ENCODE results near the gene DAP.
"Not testable (repeated sequence)": the region's sequence is repeated elsewhere in the genome, so short reads cannot be mapped to it uniquely, and the experiment has no call there.

Gene DAP

DNA sequence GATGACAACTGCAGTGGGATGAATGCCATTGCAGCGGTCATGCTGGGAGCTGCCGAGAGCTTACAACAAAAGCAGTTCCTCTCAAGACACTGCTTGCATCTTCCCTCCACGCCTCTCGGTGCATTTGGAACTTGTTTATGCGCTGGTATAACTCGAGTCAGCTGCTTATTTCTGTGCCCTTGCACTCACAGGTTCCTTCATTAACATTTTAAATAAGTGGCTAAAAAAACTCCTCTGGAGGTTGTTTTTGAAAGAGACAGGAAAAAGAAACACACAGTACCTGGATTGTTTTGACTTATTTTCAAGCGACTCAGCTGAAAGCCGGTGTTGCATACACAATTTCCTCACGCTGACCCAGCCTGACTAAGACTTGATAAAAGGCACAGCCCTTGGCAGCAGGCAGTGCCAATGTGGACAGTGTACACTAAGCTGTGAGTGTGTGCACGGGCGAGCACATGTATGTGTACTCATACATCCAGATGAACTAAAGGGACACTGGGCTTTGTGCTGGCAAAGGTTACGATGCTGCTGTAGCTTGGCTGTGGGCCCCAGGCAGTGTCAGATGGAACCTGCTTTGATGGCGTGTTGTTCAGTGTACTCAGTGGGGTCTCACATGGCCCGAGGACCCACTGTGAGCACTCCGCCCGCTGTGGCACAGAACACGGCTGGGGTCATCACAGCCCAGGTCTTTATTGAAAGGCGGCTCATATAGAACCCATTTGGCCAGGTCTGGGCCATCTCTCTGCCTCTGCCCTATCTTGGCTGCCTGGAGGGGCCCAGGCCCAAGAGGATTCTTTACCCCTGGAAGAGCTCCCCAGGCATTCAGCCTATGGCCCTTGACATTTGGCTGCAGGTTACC lies 104.8 kb downstream of the DAP start:
- no peak for DNase-seq (ENCODE audit: low read depth in 1 of 2, low spot score in 1 of 2)

DNA sequence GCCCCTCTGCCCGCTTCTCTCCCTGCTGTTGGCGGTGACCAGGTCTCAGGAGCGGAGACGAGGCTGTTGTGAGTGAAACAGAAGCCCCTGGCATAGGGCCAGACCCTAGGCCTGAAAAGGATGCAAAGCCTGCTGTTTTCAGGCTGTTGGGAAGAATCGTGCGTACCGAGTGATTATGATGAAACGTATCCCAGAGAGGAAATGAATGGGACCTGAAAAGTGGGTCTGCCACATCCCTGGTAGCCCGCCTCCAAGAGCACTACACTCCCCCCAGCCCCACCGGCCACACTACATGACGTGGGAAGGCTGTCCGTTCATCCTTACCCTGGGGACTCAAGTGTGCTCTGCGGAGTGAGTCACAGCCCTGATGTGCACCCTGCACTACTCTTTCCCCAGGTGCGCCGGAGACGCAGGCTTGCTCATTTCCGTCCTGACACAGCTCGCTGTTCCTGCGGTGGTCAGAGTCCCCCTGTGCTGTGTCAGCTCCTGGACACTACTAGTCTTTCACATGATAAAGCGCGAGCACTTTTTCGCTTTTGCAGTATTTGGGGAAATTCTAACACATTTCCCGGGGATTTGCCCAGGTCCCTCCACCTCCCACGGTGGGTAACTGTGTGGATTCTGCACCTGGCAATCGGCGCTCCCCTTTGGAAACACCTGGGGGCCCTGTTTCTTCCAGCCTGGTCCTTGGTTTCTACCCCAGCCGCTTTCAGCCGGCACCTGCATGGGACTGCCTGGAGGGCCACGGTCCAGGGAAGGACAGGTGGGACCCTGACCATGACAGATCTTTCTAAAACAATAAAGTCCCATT lies 105.7 kb downstream of the DAP start:
- no peak for DNase-seq (ENCODE audit: low read depth in 1 of 2, low spot score in 1 of 2)

DNA sequence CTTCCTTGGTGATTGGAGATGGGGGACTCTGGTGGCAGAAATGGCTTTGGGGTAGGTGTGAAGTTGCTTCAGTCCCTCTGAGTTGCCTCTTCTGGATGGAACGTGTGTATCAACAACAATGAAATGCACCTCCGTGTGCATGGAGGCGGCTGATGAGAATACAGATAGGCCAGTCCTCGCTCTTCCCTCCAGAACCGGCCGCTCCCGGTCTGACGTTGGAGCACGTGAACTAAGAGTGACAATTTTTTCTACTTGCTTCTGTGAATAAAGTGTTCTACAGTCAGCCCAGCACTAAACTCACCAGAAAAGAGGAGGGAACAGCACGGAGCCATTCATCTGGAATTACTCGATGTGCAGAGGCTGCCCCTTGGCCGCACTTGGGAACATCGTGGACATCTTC lies 106.5 kb downstream of the DAP start:
- DNase-seq (ENCODE audit: low read depth in 1 of 2, low spot score in 1 of 2), result no peak

DNA sequence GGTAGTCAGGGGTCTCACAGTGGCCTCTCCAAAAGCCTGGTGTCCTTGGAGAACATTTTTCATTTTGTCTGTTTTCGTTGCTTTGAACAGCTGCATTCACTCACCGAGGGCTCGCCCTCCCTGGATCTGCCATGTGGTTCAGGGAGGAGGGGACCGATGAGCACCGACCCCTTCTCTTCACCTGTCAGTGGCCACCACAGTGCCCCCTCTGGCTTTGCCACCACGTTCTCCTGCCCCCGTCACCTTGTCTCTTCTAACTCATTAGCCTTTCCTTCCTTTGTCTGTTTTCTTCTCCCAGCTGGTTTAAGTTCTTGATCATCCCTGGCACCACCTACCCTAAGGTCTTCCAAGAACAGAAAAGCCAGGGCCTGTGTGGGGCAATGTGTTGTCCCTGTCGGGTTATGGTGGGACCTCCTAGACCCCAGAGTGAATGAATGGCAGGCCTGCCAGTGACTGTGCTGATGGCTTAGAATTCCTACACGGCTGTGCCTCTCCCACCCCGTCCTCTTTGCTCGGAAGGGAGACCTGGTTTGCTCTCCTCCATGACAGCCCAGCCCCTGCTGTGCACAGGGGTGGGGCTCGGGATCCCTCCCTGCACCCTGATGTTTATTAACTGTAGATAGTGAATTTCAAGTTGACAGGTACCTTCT lies 107.2 kb downstream of the DAP start:
- no peak for DNase-seq (ENCODE audit: low read depth in 1 of 2, low spot score in 1 of 2)

DNA sequence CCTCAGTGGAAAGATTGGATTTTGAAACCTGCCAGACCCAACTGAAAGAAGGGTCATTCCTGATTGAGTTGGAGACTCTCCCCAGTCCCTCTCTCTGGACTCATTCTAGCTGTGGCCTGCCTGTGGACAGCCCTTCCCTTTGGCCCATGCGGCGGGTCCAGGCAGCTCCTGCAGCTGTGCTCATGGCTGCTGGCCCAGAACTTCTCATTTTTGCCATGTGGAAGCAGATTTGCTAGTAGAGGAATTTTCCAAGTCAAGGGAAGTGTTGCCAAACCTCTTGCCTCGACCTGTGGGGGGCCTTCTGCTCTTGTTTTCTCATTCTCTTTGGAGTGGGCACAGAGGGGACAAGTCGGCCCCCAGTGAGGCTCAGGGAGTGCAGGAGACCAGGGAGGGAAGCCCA lies 108.0 kb downstream of the DAP start:
- no peak for DNase-seq (ENCODE audit: low read depth in 1 of 2, low spot score in 1 of 2)

DNA sequence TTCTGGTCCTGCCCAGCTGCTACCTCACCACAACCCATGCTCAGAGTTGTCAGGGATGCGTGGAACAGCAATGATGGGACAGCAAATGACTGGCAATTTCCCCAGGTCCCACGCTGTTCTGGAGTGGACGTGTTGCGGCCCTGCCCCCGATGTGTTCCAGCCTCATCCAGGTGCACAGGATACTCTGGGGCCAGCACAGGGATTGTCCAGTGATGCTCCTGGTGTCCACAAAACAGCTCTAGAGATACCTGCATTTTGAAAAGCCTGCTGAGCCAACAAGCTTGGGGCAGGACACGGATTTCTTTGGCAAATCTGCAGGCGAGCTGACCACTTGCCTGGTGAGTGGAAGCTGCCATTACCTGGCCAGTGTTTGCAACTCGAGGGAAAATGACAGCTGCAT lies 108.4 kb downstream of the DAP start:
- no peak for DNase-seq (ENCODE audit: low read depth in 1 of 2, low spot score in 1 of 2)

DNA sequence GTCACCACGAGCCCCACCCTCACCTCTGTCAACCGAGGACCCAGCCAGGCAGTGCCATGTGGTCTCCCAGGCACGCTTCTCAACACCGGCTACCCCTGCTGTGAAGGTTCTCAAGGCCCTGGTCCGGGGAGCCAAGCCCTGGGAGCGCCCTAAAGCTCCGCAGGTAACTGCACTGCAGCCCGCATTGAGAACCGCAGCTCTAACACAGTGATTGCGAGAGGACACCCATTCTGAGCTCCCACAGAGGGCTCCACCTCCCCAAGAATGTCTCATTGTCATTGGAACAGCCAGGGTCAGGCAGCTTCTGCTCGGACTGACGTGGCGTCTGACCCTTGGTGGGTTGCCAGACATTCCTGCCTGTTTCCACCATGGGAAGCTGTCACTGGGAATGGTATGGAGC lies 108.9 kb downstream of the DAP start:
- no peak for DNase-seq (ENCODE audit: low read depth in 1 of 2, low spot score in 1 of 2)

DNA sequence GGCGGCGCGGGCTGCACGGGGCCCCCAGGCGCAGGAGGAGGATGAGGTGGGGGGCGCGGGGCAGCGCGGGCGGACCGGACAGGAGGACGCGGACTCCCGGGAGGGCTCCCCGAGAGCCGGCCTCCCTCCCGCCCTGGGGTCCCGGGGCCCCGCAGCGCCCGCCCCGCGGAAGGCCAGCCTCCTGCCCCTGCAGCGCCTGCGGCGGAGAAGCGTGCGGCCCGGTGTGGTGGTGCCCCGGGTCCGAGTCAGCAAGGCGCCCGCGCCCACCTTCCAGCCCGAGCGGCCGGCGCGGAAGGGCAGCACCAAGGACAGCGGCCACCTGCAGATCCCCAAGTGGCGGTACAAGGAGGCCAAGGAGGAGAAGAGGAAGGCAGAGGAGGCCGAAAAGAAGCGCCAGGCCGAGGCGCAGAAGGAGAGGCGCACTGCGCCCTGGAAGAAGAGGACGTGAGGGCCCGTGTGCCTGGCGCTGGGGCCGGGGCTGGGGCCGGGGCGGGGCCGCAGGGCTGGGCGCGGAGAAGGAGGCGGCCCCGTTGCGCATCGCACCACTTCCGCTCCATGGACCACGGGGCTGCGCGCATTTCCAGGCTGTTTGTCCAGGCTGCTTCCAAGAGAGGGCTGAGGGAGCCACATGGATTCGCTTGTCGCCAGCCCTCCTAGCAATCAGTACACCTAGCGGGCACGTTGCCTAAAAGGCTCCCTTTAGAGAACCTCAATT lies 111.2 kb downstream of the DAP start:
- DNase-seq (ENCODE audit: low read depth in 1 of 2, low spot score in 1 of 2), result no peak

DNA sequence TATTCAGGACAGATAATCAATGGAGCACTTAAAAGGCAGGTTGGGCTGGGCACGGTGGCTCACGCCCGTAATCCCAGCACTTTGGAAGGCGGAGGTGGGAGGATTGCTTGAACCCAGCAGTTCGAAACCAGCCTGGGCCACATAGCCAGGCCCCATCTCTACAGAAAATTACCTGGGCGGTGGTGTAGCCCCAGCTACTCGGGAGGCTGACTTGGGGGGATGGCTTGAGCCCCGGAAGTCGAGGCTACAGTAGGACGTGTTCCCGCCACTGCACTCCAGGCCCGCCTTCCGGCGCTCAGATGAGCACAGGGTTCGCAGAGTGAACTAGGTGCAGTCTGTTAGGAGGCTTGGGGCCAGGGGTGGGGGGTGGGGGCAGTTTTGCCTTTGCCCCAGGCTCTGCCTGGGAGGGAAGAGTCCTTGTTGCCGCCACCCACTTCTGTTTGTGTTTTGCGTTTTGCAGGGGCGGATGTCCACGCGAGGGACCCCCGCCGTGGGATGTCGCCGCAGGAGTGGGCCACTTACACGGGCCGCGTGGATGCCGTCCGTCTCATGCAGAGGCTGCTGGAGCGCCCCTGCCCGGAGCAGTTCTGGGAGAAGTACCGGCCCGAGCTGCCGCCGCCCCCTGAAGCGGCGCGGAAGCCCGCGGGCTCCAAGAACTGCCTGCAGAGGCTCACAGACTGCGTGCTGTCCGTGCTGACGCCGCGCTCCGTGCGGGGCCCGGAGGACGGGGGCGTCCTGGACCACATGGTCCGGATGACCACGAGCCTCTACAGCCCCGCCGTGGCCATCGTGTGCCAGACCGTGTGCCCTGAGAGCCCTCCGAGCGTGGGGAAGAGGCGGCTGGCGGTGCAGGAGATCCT lies 112.0 kb downstream of the DAP start:
- no peak for DNase-seq (ENCODE audit: low read depth in 1 of 2, low spot score in 1 of 2)

DNA sequence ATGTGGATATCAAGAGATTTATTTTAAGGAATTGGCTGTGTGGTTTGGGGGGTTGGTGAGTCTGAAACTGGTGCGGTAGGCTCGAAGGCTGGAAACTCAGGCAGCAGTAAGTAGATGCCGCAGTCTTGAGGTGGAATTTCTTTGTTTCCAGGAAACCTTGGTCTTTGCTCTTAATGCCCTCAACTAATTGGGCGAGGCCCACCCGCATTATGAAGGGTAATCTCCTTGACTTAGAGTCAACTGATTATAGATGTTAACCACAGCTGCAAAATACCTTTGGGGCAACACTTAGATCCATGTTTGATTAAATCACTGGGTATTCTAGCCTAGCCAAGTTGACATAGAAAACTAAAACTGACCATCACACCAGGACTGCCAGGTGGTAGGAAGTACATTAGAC lies 113.4 kb downstream of the DAP start:
- DNase-seq (ENCODE audit: low read depth in 1 of 2, low spot score in 1 of 2), result no peak

DNA sequence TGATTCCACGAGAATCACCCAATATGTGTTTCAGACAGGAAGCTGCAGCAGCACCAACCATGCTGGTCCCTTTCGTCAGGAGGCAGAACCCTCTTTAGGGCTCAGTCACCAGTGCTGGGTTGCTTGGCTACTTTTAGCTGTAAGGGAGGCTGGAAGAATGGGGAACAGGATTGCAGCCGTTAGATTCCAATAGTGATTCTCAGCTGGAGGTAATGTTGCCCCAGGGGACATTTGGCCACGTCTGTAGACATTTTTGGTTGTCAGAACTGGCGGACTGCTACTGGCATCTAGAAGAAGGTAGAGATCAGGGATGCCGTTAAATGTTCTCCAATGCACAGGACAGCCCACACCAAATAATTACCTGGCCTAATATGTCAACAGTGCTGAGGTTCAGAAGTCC lies 115.4 kb downstream of the DAP start:
- DNase-seq (ENCODE audit: low read depth in 1 of 2, low spot score in 1 of 2), result no peak

DNA sequence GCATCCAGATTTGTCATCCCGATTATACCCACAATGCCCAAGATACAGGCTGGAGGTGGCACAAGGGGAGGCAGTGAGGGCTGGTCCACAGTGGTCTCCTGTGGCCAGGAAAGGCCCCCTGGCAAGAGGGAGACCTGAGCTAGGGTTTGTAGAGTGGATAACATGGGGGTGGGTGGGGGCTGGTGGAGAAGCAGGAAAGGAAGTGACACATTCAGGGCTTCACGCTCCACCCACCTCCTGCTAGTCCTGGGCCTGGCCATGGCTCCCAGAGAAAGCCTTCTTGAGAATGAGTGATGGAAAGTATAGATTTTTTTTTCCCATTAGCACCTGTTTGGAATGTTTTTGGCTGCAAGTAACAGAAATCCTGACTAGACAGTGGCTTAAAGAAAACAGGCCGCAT lies 115.9 kb downstream of the DAP start:
- no peak for DNase-seq (ENCODE audit: low read depth in 1 of 2, low spot score in 1 of 2)

DNA sequence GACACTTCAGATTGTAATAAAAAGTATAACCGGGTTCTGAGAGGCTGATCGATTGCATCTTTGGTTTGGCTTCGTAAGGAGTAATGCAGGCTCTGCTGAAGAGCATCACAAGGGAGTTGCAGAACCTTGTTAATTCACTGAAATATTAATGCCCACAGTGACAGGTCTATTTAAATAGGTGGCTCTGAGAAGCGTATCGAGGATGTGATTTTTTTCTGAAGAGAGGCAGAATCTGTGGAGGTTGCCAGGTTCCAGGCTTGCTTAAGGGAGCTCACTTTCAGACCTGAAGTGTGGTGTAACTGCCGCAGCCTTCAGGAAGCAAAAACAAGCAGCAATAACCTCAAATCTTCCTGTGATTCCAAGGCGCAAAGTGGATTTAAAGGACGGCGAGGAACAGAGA lies 116.8 kb downstream of the DAP start:
- no peak for DNase-seq (ENCODE audit: low read depth in 1 of 2, low spot score in 1 of 2)

DNA sequence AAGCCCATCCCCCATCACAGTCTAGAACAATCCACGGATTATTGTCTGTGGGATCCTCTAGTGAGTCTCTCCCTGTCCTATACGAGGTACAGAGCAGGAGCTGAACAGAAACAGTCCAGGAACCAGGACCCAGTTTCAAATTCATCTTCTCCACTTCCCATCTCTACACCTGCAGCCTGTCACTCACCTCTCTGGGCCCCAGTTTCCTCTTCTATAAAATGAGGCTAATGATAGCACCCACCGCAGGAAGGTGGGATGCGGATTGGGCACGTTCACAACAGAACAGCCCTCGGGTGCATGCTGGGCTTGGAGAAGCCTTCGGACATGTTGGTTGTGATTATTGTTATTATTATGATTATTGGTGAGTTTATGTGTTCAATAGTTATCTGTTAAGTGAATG lies 118.7 kb downstream of the DAP start:
- DNase-seq (ENCODE audit: low read depth in 1 of 2, low spot score in 1 of 2), result no peak

DNA sequence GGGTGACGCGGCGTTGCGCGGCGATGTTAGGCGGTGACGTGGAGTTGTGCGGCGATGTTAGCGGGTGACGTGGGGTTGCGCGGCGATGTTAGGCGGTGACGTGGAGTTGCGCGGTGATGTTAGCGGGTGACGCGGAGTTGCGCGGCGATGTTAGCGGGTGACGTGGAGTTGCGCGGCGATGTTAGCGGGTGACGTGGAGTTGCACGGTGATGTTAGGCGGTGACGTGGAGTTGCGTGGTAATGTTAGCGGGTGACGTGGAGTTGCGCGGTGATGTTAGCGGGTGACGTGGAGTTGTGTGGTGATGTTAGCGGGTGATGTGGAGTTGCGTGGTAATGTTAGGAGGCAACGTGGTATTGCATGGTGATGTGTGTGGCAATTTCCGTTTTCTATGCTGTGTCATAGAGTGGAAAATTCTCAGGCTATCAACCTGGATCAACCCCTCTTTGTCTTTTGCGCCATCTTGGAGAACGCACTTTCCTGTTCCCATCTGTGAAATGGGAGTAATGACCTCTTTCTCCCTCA lies 121.1 kb downstream of the DAP start:
- DNase-seq (ENCODE audit: low read depth in 1 of 2, low spot score in 1 of 2), result no peak

DNA sequence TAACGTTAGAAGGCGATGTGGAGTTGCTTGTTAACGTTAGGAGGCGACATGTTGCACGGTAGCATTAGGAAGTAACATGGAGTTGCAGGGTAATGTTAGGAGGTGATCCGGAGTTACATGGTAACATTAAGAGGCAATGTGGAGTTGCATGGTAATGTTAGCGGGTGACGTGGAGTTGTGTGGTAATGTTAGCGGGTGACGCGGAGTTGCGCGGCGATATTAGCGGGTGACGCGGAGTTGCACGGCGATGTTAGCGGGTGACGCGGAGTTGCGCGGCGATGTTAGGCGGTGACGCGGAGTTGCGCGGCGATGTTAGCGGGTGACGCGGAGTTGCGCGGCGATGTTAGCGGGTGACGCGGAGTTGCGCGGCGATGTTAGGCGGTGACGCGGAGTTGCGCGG lies 122.3 kb downstream of the DAP start:
- not testable (repeated sequence) for DNase-seq (ENCODE audit: low read depth in 1 of 2, low spot score in 1 of 2)

DNA sequence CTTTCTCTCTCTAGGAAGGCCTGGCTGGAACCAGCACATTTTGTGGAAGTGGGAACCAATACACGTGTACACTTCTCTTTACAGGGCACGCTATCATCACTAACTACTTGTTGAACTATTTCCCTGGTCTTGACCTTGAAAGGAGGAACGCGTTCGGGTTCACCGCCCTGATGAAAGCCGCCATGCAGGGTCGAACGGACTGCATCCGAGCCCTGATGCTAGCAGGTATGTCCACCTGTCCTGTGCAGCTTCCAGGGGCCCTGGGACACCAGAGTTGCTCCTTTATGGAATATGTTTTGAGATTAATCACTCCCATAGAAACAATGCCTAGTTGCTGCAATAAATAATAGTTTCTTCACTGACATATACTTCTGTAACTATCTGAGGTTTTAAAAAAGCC lies 123.1 kb downstream of the DAP start:
- DNase-seq (ENCODE audit: low read depth in 1 of 2, low spot score in 1 of 2), result no peak

DNA sequence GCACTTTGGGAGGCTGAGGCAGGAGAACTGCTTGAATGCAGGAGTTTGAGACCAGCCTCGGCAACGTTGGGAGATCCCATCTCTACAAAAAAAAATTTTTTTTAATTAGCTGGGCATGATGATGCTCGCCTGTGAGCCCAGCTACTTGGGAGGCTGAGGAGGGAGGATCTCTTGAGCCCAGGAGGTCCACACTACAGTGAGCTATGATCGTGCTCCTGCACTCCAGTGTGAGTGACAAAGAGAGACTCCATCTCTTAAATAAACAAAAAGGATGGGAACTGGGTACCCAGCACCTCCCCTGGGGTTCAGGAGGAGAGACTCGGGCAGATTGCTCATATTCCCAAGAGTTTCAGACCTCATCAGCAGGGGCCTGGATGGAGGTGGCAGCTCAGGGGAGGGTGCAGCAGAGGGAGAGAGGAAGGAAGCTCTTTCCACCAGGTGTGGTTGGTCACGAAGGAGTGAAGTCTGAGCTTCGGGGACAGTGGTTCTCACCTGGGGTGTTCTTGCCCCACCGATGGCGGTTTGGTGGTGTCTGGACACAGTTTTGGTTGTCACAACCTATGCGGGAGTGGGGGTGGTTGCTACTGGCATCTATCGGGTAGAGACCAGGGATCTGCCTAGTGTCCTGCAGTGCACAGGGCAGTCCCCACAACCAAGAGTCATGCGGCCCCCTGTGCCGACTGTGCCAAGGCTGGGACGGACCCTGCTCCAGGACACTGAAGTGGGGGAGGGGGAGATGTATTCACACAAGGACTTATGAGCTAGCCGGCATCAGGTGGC lies 124.5 kb downstream of the DAP start:
- DNase-seq (ENCODE audit: low read depth in 1 of 2, low spot score in 1 of 2), result no peak

DNA sequence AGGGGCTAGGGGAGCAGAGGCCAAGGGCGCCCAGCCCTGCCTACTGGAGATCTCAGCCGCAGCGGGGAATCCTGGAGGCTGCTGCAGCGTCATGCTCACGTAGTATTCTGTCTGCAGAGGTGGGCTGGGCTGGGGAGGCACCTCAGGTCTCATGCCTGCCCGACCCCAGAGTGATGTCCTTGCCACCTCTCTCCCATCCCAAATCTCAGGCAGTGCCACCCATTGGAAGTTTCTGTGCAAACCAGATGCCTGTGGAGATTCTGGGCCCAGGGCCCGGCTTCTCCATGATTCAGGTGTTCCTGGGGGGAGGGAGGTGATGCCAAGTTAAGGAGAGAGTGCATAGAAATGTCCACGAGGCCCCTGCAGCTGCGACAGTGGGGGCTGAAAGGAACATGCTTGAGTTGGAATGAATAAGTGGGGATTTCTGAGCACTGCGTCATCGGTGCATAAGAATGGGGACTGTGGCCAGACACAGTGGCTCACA lies 125.1 kb downstream of the DAP start:
- no peak for DNase-seq (ENCODE audit: low read depth in 1 of 2, low spot score in 1 of 2)
